GM18499 (cell line): ENCODE results near the gene PKNOX2.

Experiments
- ATAC-seq: cut with Tn5 transposase; IDR thresholded peaks from one replicate; pipeline ENCODE4 v1.9.1; 2021; ENCODE audit warnings: moderate number of reproducible peaks; ENCODE audit not compliant: insufficient read depth, unreplicated experiment

PKNOX2 gene

GRCh38 chr11:125164422-125165110 lies at the start of gene PKNOX2:
Gene PKNOX2 (plus strand): TSS chr11:125164751. CDS start chr11:125351306, 186,555 bp downstream.
- no peak for ATAC-seq

- ATAC-seq: no peak
These were observed 47.1 kb upstream of the PKNOX2 start for GRCh38 chr11:125117429-125117828.

- ATAC-seq: no peak
These were observed 41.2 kb upstream of the PKNOX2 start for GRCh38 chr11:125123194-125123946.

GRCh38 chr11:125123947-125124617 lies 40.5 kb upstream of the PKNOX2 start:
- no peak for ATAC-seq

GRCh38 chr11:125124618-125124992 lies 39.9 kb upstream of the PKNOX2 start:
- ATAC-seq: no peak

GRCh38 chr11:125128450-125128849 lies 36.1 kb upstream of the PKNOX2 start:
- ATAC-seq: no peak

- no peak for ATAC-seq
These were observed 35.1 kb upstream of the PKNOX2 start for GRCh38 chr11:125129316-125129993.

- ATAC-seq: no peak
These were observed 32.5 kb upstream of the PKNOX2 start for GRCh38 chr11:125132071-125132470.

GRCh38 chr11:125132596-125132995 lies 32.0 kb upstream of the PKNOX2 start:
- ATAC-seq: no peak

- no peak for ATAC-seq
These were observed 28.6 kb upstream of the PKNOX2 start for GRCh38 chr11:125136001-125136400.

- no peak for ATAC-seq
These were observed 25.6 kb upstream of the PKNOX2 start for GRCh38 chr11:125138966-125139365.

GRCh38 chr11:125139778-125140177 lies 24.8 kb upstream of the PKNOX2 start:
- ATAC-seq: no peak

- no peak for ATAC-seq
These were observed 24.3 kb upstream of the PKNOX2 start for GRCh38 chr11:125140233-125140632.

- no peak for ATAC-seq
These were observed 23.4 kb upstream of the PKNOX2 start for GRCh38 chr11:125141178-125141577.

- no peak for ATAC-seq
These were observed 22.6 kb upstream of the PKNOX2 start for GRCh38 chr11:125141686-125142535.

- no peak for ATAC-seq
These were observed 18.3 kb upstream of the PKNOX2 start for GRCh38 chr11:125146232-125146631.

- no peak for ATAC-seq
These were observed 17.3 kb upstream of the PKNOX2 start for GRCh38 chr11:125147280-125147679.

GRCh38 chr11:125148011-125148410 lies 16.5 kb upstream of the PKNOX2 start:
- no peak for ATAC-seq

GRCh38 chr11:125148743-125149142 lies 15.8 kb upstream of the PKNOX2 start:
- ATAC-seq: no peak

GRCh38 chr11:125153837-125154236 lies 10.7 kb upstream of the PKNOX2 start:
- ATAC-seq: no peak
